GM12878 (cell line): ENCODE results near the gene PKP3. TPM values are rescaled to one million over a fixed set of nuclear protein-coding genes. Genes with fewer than 3 reads are reported as not detected.

Experiments
- ATAC-seq: fragments of 200-7000 bp; cut with Tn5 transposase; 3 replicates; pipeline ENCODE4 v1.9.1; 2020; ENCODE audit warnings: mild to moderate bottlenecking, moderate library complexity
- BruUV-seq: library from RNA; stranded (reverse); fragments of 400-500 nt; replicated peaks from 2 replicates; lab custom pipeline; 2021; lab: Mats Ljungman, UMichigan
- CTCF ChIA-PET: fragments of 300-600 bp; sonication (Branson Sonifier 250); formaldehyde crosslinking; extraction: SDS; loops from one replicate; lab custom pipeline; 2021; ENCODE audit warnings: inconsistent platforms; lab: Yijun Ruan, JAX
- POLR2A ChIA-PET: fragments of 350-600 bp; formaldehyde crosslinking; extraction: SDS; loops from one replicate; lab custom pipeline; 2021; ENCODE audit warnings: inconsistent platforms; lab: Charles Lee
- RAD21 ChIA-PET: fragments of 300-600 bp; sonication (Branson Sonifier 250); formaldehyde crosslinking; loops from one replicate; lab custom pipeline; 2023; ENCODE audit warnings: antibody characterized with exemption; ENCODE audit not compliant: unreplicated experiment; lab: Charles Lee
- SMC1A ChIA-PET: fragments of 300-600 bp; sonication (Branson Sonifier 250); formaldehyde crosslinking; loops from one replicate; lab custom pipeline; 2023; ENCODE audit not compliant: unreplicated experiment, uncharacterized antibody; lab: Charles Lee
- DNase-seq: peaks from one replicate; pipeline ENCODE4 v3.0.0-alpha.2; 2011; ENCODE audit warnings: low read depth, low spot score
- FAIRE-seq: peaks from 3 replicates; lab custom pipeline; 2011; peaks lifted over from hg19 to GRCh38; lab: Jason Lieb, UNC
- H2AFZ ChIP-seq: 2 replicates; pipeline ENCODE4 v1.6.0; 2011; ENCODE audit warnings: low read depth, low read length, control low read depth; ENCODE audit not compliant: control insufficient read depth
- H3K27ac ChIP-seq: 2 replicates; pipeline ENCODE4 v1.5.1; 2011; ENCODE audit warnings: control low read depth; ENCODE audit not compliant: control insufficient read depth, insufficient read depth
- H3K27me3 ChIP-seq, 2 experiments: replicated peaks in 1 of 2; 2 replicates each; pipeline versions ENCODE4 v1.6.0 to v1.6.1; 2011; ENCODE audit warnings: low read length in 1 of 2; ENCODE audit not compliant: control insufficient read depth in 2 of 2, insufficient read depth in 2 of 2
- H3K36me3 ChIP-seq, 2 experiments: 2 replicates each; pipeline ENCODE4 v1.5.1; 2011; ENCODE audit warnings: low read length in 1 of 2; ENCODE audit not compliant: control insufficient read depth in 2 of 2, insufficient read depth in 2 of 2
- H3K4me1 ChIP-seq: 2 replicates; pipeline ENCODE4 v1.6.1; 2011; ENCODE audit warnings: mild to moderate bottlenecking, low read length, moderate library complexity, mixed read lengths; ENCODE audit not compliant: control insufficient read depth, insufficient read depth
- H3K4me2 ChIP-seq: 2 replicates; pipeline ENCODE4 v1.6.0; 2011; ENCODE audit warnings: control low read depth; ENCODE audit not compliant: control insufficient read depth, insufficient read depth
- H3K4me3 ChIP-seq: fragments of 200-600 bp; sonication (generic); 2 replicates; pipeline ENCODE4 v1.5.1; 2016
- H3K79me2 ChIP-seq: 2 replicates; pipeline ENCODE4 v1.6.0; 2011; ENCODE audit warnings: low read length; ENCODE audit not compliant: control insufficient read depth, insufficient read depth
- H3K9ac ChIP-seq: 2 replicates; pipeline ENCODE4 v1.8.0; 2011; ENCODE audit warnings: low read length, control low read depth, mixed read lengths; ENCODE audit not compliant: control insufficient read depth, insufficient read depth
- H3K9me3 ChIP-seq: replicated peaks from 3 replicates; pipeline ENCODE4 v1.5.1; 2011; ENCODE audit warnings: mild to moderate bottlenecking, low read length; ENCODE audit not compliant: control insufficient read depth, insufficient read depth
- H4K20me1 ChIP-seq: 2 replicates; pipeline ENCODE4 v1.6.0; 2011; ENCODE audit not compliant: control insufficient read depth, insufficient read depth
- BHLHE40 ChIP-seq, 2 experiments: fragments of 450-650 bp in 1 of 2; IDR thresholded peaks; 2 replicates each; pipeline ENCODE4 v1.6.1; 2011 to 2017; ENCODE audit warnings: low read depth in 2 of 2, borderline replicate concordance in 1 of 2, improper control_type of control experiment in 1 of 2, low read length in 1 of 2, mild to moderate bottlenecking in 1 of 2
- CREM ChIP-seq: IDR thresholded peaks from 2 replicates; pipeline ENCODE4 v1.6.1; 2014; ENCODE audit warnings: antibody characterized with exemption, low read depth
- E4F1 ChIP-seq: fragments of 450-650 bp; IDR thresholded peaks from 2 replicates; pipeline ENCODE4 v1.6.1; 2018; ENCODE audit warnings: borderline replicate concordance, mild to moderate bottlenecking; ENCODE audit not compliant: partially characterized antibody
- FOXK2 ChIP-seq: fragments of 450-650 bp; IDR thresholded peaks from 2 replicates; pipeline ENCODE4 v1.6.1; 2017; ENCODE audit warnings: mild to moderate bottlenecking, moderate library complexity
- HDGF ChIP-seq: fragments of 450-650 bp; IDR thresholded peaks from 2 replicates; pipeline ENCODE4 v1.6.1; 2016; ENCODE audit warnings: antibody characterized with exemption
- LARP7 ChIP-seq: fragments of 450-650 bp; IDR thresholded peaks from 2 replicates; pipeline ENCODE4 v1.6.1; 2017; ENCODE audit warnings: mild to moderate bottlenecking
- NR2F1 ChIP-seq: fragments of 450-650 bp; conservative IDR thresholded peaks from 2 replicates; pipeline ENCODE4 v1.6.1; 2017; ENCODE audit warnings: mild to moderate bottlenecking
- RELA ChIP-seq: fragments of 450-650 bp; IDR thresholded peaks from 2 replicates; pipeline ENCODE4 v1.8.0; 2014; ENCODE audit warnings: borderline replicate concordance; ENCODE audit not compliant: partially characterized antibody
- SMC3 ChIP-seq: IDR thresholded peaks from 2 replicates; pipeline ENCODE4 v1.6.1; 2011; ENCODE audit warnings: low read length, improper control_type of control experiment, borderline replicate concordance
- SREBF2 ChIP-seq: IDR thresholded peaks from 2 replicates; pipeline ENCODE4 v1.6.1; 2012; ENCODE audit warnings: mild to moderate bottlenecking, low read length
- TCF12 ChIP-seq: IDR thresholded peaks from 2 replicates; pipeline ENCODE4 v1.6.1; 2011; ENCODE audit warnings: low read depth, mild to moderate bottlenecking, low read length
- WGBS: methylation state at CpG from one replicate; pipeline ENCODE4 v1.1.6; 2016; ENCODE audit warnings: low lambda C conversion rate; ENCODE audit not compliant: insufficient replicate concordance, insufficient coverage; ENCODE audit errors: missing lambda C conversion rate; 5-methylcytosine and 5-hydroxymethylcytosine counted together
- in situ Hi-C: fragments of 300-500 bp; cut with MboI; formaldehyde crosslinking; loops from 9 replicates; pipeline ENCODE4 v1.14.3; 2018; ENCODE audit warnings: mixed read lengths
- intact Hi-C: fragments of 100-400 bp; cut with micrococcal nuclease; formaldehyde crosslinking; loops from one replicate; pipeline ENCODE4 v1.14.2; 2022; ENCODE audit not compliant: unreplicated experiment
- polyA plus RNA-seq, 11 experiments: library from polyadenylated mRNA; depleted of rRNA in 4 of 11; unstranded in 6 of 11; stranded (reverse) in 5 of 11; fragments of >200 nt; fragmentation: Nextera tagmentation in 4 of 11; fragmentation: Illumina TruSeq in 1 of 11; extraction: Ambion mirVana in 4 of 11; extraction: Trizol in 1 of 11; gene quantifications; 1 replicate in 1 of 11; 2 replicates in 10 of 11; pipeline versions ENCODE4 v1.2.1 to v1.2.3, GENCODE V29; 2011 to 2016; ENCODE audit warnings: inconsistent platforms in 2 of 11, missing spikeins in 2 of 11, low read depth in 1 of 11
- total RNA-seq, 4 experiments: library from RNA; depleted of rRNA in 3 of 4; stranded (reverse); fragments of >200 nt in 3 of 4; fragmentation: Illumina TruSeq in 1 of 4; extraction: Trizol in 1 of 4; gene quantifications; 2 replicates each; pipeline versions ENCODE4 v1.2.1 to v1.2.3, GENCODE V29; 2013 to 2021
- TF ChIP-seq, protein P1 (sequence below): IDR thresholded peaks from 2 replicates; pipeline ENCODE4 v1.6.1; 2011; ENCODE audit warnings: borderline replicate concordance, low read depth, mild to moderate bottlenecking, moderate library complexity, low read length; ENCODE audit not compliant: insufficient read depth, poor library complexity, severe bottlenecking
- TF ChIP-seq, protein P2 (sequence below), 3 experiments: IDR thresholded peaks in 2 of 3; conservative IDR thresholded peaks in 1 of 3; 2 replicates each; pipeline ENCODE4 v1.5.1; 2011; ENCODE audit warnings: low read depth in 3 of 3, low read length in 3 of 3, mild to moderate bottlenecking in 3 of 3, control low read depth in 2 of 3, moderate library complexity in 2 of 3, inconsistent platforms in 1 of 3, mixed read lengths in 1 of 3; ENCODE audit not compliant: control insufficient read depth in 2 of 3, insufficient read depth in 1 of 3; ENCODE audit errors: extremely low read depth in 1 of 3
- TF ChIP-seq, protein P3 (sequence below): fragments of 450-650 bp; IDR thresholded peaks from 2 replicates; pipeline ENCODE4 v1.6.1; 2018; ENCODE audit warnings: mild to moderate bottlenecking, low read depth, moderate library complexity; ENCODE audit not compliant: partially characterized antibody

Gene PKP3
- total and polyA plus RNA-seq, 10 of the 15 experiments (the other 5 are each of a cell fraction or from before 2014, with no cell fraction given): 0.45 to 0.90 TPM; not detected in 8

GRCh38 chr11:396948-397548 lies 3.0 kb downstream of the PKP3 start:
- no peaks in the 10 kb centered on the region for H3K27me3 ChIP-seq
- ChIA-PET POLR2A (no interaction called here), CTCF (interaction anchor here (0.8 to 1.4 kb wide), 5 partner anchors 52 to 146 kb away, joined by 3 to 10 read pairs (median 3); partner anchors contain the start of gene PTDSS2), RAD21 (interaction anchor here (1.1 to 1.3 kb wide), 2 partner anchors 51 to 129 kb away, joined by 3 to 4 read pairs; no protein-coding TSS in a partner anchor), SMC1A (interaction anchor here (1.7 kb wide), 1 partner anchor 146 kb away, joined by 5 read pairs; no protein-coding TSS in a partner anchor)
- in situ Hi-C loops (no loop called here), intact Hi-C loops (no loop called here)
- no peak overlapping the region for H3K9ac ChIP-seq
- no TSS peak for BruUV-seq
- FAIRE-seq: no peak
- no peaks in the 10 kb centered on the region for H4K20me1 ChIP-seq
- no peaks in the 10 kb centered on the region; the same call in 2 of the 3 replicates for H3K9me3 ChIP-seq
- no peaks in the 10 kb centered on the region for H3K79me2 ChIP-seq
- H3K36me3 ChIP-seq: no peaks in the 10 kb centered on the region
- no peaks in the 10 kb centered on the region for H3K4me1 ChIP-seq
- no peak for DNase-seq
- peak overlapping the region; percentile 33; the same call in 1 of the 2 replicates for H3K4me2 ChIP-seq
- H3K4me3 ChIP-seq: no peak overlapping the region
- no peak overlapping the region for H3K27ac ChIP-seq
- 45% methylated on average over 40 of the region's 43 CpGs for WGBS
- peak overlapping the region; percentile 34; the same call in 1 of the 2 replicates for H2AFZ ChIP-seq
- ATAC-seq: peak; percentile 97
- TF ChIP-seq TCF12 (no peak), SMC3 (peak; percentile 19; the same call in 1 of the 2 replicates), BHLHE40 (IDR thresholded peaks at IDR 0.05; ENCODE audit: borderline replicate concordance in 1 of 2, low read depth in 2 of 2, low read length in 1 of 2) (0 out of 4 replicates have a peak, but pooled peaks of 1 of the 2 experiments have one; percentile 15), LARP7 (0 out of 2 replicates have a peak, but pooled peaks have one; percentile 37), E4F1 (no peak), FOXK2 (no peak), RELA (no peak), HDGF (no peak), SREBF2 (no peak), CREM (no peak), NR2F1 (peak; percentile 60)
- TF ChIP-seq, protein P1, sequence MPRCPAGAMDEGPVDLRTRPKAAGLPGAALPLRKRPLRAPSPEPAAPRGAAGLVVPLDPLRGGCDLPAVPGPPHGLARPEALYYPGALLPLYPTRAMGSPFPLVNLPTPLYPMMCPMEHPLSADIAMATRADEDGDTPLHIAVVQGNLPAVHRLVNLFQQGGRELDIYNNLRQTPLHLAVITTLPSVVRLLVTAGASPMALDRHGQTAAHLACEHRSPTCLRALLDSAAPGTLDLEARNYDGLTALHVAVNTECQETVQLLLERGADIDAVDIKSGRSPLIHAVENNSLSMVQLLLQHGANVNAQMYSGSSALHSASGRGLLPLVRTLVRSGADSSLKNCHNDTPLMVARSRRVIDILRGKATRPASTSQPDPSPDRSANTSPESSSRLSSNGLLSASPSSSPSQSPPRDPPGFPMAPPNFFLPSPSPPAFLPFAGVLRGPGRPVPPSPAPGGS: no peak
- TF ChIP-seq, protein P2, sequence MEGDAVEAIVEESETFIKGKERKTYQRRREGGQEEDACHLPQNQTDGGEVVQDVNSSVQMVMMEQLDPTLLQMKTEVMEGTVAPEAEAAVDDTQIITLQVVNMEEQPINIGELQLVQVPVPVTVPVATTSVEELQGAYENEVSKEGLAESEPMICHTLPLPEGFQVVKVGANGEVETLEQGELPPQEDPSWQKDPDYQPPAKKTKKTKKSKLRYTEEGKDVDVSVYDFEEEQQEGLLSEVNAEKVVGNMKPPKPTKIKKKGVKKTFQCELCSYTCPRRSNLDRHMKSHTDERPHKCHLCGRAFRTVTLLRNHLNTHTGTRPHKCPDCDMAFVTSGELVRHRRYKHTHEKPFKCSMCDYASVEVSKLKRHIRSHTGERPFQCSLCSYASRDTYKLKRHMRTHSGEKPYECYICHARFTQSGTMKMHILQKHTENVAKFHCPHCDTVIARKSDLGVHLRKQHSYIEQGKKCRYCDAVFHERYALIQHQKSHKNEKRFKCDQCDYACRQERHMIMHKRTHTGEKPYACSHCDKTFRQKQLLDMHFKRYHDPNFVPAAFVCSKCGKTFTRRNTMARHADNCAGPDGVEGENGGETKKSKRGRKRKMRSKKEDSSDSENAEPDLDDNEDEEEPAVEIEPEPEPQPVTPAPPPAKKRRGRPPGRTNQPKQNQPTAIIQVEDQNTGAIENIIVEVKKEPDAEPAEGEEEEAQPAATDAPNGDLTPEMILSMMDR (IDR thresholded peaks at IDR 0.05 in 2 of 3, conservative IDR thresholded peaks at IDR 0.05 in 1 of 3; ENCODE audit: control insufficient read depth in 2 of 3, extremely low read depth in 1 of 3, insufficient read depth in 1 of 3, low read depth in 3 of 3, low read length in 3 of 3): peak; percentile 18 to 74 (median 62); a peak in 4 of 6 replicates
- TF ChIP-seq, protein P3, sequence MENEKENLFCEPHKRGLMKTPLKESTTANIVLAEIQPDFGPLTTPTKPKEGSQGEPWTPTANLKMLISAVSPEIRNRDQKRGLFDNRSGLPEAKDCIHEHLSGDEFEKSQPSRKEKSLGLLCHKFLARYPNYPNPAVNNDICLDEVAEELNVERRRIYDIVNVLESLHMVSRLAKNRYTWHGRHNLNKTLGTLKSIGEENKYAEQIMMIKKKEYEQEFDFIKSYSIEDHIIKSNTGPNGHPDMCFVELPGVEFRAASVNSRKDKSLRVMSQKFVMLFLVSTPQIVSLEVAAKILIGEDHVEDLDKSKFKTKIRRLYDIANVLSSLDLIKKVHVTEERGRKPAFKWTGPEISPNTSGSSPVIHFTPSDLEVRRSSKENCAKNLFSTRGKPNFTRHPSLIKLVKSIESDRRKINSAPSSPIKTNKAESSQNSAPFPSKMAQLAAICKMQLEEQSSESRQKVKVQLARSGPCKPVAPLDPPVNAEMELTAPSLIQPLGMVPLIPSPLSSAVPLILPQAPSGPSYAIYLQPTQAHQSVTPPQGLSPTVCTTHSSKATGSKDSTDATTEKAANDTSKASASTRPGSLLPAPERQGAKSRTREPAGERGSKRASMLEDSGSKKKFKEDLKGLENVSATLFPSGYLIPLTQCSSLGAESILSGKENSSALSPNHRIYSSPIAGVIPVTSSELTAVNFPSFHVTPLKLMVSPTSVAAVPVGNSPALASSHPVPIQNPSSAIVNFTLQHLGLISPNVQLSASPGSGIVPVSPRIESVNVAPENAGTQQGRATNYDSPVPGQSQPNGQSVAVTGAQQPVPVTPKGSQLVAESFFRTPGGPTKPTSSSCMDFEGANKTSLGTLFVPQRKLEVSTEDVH: no peak
